Activated CD4-positive, alpha-beta T cell treated with anti-CD3 and anti-CD28 coated beads, Interleukin-10, Interleukin-2, amounts not matched to agents 100 ng/mL and 50 ng/mL, durations not matched to agents 16 hours and 8 hours (primary cell): ENCODE results near the gene PTPN2.
"Not testable (repeated sequence)": the region's sequence is repeated elsewhere in the genome, so short reads cannot be mapped to it uniquely, and the experiment has no call there.

Source experiments
- DNase-seq: peaks from one replicate; pipeline ENCODE4 v3.0.0-alpha.2; 2020

Gene PTPN2

GRCh38 chr18:12890964-12891363 lies 6.9 kb upstream of the PTPN2 start:
- DNase-seq: no peak

DNA sequence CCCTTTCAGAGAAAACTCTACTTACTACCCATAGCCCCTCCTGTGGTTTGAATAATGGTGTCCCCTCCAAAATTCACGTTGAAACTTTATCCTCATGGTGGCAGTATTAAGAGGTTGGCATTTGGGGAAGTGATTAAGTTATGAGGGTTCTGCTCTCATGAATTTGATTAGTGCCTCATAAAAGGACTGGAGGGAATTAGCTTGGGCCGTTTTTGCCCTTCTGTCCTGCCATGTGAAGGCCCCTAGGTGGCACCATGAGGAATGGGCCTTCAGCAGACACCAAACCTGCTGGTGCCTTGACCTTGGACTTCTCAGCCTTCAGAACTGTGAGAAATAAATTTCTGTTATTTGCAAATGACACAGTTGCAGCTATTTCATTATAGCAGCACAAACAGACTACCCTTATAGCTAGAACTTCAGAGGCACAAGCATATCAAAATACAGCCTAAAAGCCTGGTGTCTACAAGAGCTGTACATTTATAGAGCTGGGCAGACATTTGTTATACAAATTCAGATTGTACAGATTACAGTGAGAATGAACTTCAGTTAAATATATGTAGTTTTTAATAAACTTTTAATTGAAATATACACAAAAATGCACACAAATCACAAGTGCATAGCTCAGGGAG lies 2.6 kb upstream of the PTPN2 start:
- peak; percentile 51 for DNase-seq

DNA sequence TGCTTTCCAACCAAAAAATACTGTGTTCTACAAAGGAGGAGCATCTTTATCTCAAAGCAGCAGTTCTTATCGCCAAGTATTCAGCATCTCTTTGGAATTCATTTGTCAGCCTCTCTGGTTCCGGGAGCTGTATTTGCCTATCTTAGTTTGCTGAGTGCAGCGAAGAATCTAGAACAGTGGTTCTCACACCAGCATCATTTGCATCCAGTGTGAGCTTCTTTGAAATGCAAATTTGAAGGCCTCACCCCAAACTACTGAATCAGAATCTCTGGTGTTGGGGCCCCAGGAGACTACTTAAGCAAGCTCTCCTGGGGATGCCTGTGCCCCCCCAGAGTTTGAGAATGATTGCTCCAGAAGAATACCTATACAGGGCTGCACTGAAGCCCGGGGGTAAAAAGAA lies 1.5 kb upstream of the PTPN2 start:
- no peak for DNase-seq

DNA sequence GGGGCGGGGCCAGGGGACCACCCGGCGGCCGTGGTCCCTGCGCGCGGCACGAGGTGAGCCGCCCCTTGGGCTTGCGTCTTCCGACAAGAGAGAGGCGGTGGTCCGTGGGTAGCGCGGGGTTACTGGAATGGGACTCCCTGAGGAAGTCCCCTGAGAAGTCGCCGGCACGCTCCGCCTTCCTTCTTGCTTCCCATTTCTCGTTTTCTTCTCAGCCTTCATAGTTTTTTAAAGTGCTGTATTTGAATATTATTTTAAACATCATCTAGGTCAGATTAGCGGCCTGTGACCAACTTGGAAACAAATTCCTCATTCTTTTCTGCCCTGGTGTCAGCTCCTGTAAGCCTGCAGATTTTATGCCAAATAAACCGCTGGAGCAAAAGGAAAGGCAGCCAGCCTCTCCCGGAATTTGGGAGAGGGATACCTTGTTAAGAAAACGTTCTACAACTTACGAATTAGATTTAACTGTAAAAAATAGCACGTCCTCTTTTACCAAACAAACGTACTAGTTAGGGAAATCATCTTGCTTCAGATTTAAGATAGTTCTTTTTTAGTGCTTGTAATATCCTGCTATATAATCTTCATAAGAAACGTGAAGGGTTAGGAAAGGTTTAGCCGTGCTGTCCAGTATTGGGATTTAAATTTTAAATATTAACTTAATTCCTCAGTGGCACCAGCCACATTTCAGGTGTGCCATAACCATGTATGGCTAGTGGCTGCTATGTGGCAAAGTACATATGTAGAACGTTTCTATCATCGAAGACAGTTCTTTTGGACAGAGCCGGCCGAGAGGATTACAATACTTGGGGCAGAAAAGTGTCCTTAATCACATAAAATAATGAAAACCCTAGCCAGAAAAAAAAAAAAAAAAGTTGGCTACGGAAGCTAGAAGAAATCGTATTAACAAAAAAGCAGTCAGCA lies 628 bp upstream of the PTPN2 start:
- no peak for DNase-seq

- no peak for DNase-seq
Measured at GRCh38 chr18:12883372-12883683, 709 bp downstream of the PTPN2 start.

- no peak for DNase-seq
Measured at GRCh38 chr18:12882453-12883371, 1.3 kb downstream of the PTPN2 start.

DNA sequence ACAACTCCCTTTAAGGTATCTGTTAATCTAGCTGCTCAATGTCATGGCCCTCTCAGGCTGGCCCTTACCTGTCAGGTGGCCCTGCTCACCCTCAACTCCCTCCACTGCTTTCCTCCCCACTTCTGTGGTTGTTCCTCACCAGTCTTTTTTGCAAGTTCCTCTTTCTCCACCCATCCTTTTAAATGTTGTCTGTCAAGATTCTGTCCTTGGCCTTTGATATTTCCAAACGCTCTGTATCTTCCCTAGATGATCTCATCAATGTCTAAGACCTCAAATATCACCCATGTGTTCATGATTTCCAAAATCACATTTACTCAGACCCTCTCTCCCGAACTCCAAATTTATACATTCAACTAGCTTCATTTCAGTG lies 3.5 kb downstream of the PTPN2 start:
- DNase-seq: no peak

GRCh38 chr18:12879840-12880540 lies 4.0 kb downstream of the PTPN2 start:
- DNase-seq: peak; percentile 26

- DNase-seq: not testable (repeated sequence)
Measured at GRCh38 chr18:12874992-12875391, 9.0 kb downstream of the PTPN2 start.

DNA sequence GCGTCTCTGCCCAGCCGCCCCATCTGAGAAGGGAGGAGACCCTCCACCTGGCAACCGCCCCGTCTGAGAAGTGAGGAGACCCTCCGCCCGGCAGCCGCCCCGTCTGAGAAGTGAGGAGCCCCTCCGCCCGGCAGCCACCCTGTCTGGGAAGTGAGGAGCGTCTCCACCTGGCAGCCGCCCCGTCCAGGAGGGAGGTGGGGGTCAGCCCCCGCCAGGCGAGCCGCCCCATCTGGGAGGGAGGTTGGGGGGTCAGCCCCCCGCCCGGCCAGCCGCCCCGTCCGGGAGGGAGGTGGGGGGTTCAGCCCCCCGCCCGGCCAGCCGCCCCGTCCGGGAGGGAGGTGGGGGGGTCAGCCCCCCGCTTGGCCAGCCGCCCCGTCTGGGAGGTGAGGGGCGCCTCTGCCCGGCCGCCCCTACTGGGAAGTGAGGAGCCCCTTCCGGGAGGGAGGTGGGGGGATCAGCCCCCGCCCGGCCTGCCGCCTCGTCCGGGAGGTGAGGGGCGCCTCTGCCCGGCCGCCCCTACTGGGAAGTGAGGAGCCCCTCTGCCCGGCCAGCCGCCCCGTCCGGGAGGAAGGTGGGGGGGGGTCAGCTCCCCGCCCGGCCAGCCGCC lies 10.0 kb downstream of the PTPN2 start:
- DNase-seq: not testable (repeated sequence)

DNA sequence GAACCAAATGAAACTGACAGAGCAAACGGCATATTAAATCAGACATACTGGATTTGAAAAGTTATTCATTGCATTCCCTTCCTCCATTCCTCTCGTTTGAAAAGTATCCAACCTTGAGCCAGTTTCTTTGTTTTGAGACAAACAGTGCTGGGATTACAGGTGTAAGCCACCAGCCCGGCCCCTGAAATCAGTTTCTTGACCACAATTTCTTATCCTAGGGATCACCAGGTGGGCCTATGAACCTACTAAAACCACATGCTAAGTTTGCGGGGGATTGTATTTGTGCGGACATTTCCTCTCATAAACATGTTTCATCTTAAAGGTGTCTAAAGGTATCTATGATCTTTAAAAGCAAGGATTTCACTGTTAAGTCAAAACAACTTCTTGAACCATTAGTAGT lies 11.6 kb downstream of the PTPN2 start:
- no peak for DNase-seq

DNA sequence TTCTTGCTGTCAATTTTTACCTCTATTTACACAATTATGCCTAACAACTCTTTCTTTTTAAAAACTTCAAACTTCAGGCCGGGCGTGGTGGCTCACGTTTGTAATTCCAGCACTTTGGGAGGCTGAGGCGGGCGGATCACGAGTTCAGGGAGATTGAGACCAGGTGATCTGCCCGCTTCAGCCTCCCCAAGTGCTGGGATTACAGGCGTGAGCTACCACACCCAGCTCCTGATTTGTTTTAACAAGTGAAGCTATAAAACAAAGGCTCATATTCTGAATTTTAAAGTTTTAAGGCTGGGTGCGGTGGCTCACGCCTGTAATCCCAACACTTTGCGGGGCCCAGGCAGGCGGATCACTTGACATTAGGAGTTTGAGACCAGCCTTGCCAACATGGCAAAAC lies 15.5 kb downstream of the PTPN2 start:
- DNase-seq: no peak

- DNase-seq: no peak
Measured at GRCh38 chr18:12867441-12868123, 16.5 kb downstream of the PTPN2 start.

DNA sequence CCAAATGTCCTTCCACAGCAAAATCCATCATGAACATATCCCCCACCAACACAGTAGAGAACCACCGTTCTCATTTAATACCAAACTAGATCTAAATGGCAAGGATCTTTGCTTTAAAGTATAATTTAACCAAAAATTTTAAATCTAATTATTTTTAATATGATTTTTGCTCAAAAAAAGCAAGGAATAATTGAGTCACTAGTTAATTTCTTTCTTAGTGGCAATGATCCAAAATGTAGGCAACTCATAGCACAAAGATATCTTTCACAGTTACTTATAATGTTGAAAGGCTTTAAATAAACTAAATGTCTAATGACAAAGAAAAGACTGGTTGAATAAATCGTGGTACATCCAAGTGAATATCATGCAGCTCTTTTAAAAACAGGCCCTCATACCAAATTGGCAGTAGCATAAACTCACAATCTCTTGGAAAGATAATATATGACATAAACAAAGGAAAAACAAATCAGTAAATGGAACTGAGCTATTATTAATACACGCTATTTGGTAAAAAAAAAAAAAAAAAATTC lies 20.3 kb downstream of the PTPN2 start:
- no peak for DNase-seq

GRCh38 chr18:12862874-12863482 lies 21.1 kb downstream of the PTPN2 start:
- no peak for DNase-seq

DNA sequence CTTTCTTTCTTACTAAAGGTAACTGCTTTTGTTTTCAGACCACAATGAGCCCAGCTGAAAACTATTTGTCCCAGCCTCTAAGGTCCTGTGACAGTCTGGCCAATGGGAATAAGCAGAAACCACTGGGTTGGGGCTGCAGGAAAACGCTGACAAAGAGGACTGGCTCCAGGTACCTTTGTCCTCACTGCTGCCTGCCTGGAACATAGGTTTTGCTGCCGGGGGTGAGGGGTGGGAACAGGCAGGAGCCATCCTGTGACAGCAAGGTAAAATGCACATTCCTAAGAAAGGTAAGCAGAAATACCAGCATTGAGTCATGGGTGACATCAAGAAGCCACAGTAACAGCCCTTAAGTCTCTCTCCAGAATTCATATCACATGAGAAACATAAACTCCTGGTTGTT lies 21.6 kb downstream of the PTPN2 start:
- no peak for DNase-seq

DNA sequence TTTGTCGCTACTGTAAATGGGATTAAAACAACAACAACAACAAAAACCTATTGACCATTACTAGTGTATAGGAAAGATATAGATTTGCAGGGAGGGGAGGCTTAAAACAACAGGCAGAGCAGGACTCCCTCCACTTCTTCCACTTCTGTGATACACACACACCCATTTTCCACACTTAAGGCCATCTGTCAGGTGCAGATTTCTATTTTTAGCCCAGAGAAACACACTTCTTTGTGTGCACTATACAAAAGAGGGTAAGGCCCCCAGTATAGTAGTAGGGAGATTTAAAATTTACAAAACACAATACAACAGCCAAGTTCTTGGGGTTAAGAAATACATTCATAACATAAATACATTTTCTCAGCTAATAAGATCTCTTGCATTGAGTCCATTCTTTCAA lies 22.4 kb downstream of the PTPN2 start:
- no peak for DNase-seq

GRCh38 chr18:12860530-12860929 lies 23.5 kb downstream of the PTPN2 start:
- no peak for DNase-seq

- DNase-seq: no peak
Measured at GRCh38 chr18:12858991-12859390, 25.0 kb downstream of the PTPN2 start.

DNA sequence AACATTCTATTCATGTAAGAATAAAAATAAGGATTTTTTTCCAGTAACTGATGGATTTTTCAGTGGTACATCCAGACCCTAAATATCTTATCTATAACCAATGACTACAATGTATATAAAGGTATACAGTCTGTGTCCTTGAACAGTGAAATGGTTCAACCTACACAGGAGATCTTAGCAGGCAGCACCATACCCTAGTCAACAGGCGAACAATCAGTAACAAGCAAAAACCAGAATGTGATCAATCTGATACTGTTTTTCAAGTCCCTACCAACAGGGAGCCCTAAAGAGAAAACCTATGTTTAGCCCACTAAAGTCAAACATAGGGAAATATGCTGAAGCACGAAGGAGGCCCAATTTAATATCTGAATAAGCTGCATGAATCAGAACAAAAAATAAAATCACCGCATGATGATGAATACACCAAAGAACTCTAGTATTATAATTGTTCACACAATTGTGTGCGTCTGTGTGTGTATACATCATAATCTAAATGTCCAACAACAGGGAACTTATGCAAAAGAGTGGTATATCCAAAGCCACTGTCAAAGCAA lies 26.0 kb downstream of the PTPN2 start:
- DNase-seq: peak; percentile 48
